Measurements from ENCODE around the gene ATRX.
"Not testable (repeated sequence)": the region's sequence is repeated elsewhere in the genome, so short reads cannot be mapped to it uniquely, and the experiment has no call there.

ATRX gene

DNA sequence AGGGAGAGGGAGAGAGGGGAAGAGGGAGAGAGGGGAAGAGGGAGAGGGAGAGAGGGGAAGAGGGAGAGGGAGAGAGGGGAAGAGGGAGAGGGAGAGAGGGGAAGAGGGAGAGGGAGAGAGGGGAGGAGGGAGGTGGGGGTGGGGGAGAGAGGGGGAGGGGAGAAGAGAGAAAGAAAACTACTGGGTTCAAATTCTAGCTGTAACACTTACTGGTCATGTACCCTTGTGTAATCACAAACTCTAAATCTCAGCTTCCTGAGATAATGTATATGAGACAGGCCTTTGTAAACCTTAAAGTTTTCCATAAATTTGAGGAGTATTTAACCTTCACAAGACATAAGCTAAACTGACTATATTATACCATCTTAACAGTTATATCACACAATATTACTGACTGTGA, 229.7 kb downstream of the ATRX start:
- DNase-seq (ENCODE audit: low read depth): no peak
- TF ChIP-seq, protein P1, sequence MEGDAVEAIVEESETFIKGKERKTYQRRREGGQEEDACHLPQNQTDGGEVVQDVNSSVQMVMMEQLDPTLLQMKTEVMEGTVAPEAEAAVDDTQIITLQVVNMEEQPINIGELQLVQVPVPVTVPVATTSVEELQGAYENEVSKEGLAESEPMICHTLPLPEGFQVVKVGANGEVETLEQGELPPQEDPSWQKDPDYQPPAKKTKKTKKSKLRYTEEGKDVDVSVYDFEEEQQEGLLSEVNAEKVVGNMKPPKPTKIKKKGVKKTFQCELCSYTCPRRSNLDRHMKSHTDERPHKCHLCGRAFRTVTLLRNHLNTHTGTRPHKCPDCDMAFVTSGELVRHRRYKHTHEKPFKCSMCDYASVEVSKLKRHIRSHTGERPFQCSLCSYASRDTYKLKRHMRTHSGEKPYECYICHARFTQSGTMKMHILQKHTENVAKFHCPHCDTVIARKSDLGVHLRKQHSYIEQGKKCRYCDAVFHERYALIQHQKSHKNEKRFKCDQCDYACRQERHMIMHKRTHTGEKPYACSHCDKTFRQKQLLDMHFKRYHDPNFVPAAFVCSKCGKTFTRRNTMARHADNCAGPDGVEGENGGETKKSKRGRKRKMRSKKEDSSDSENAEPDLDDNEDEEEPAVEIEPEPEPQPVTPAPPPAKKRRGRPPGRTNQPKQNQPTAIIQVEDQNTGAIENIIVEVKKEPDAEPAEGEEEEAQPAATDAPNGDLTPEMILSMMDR (conservative IDR thresholded peaks at IDR 0.05; ENCODE audit: control insufficient read depth, insufficient read depth, low read depth, low read length): no peak
- no peak overlapping the region for H3K4me3 ChIP-seq (ENCODE audit: control insufficient read depth, low read depth, low read length)

DNA sequence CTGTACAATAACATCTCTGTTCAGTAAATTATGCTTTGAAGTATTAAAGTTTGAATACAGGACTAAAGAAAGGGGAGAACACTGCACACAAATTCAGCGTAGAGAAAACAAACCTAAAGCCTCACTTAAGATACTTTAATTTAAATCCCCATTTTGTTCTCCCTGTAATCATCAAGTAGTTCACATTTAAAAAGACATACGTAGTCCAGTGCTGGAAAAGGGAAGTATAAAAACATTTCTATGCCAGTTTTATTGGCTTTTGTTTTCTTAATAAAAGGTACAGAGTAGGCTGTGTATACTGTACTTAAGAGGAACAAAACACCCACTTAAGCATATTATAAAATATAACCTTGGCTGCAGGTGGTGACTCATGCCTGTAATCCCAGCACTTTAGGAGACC, 237.3 kb downstream of the ATRX start:
- TF ChIP-seq, protein P1 (conservative IDR thresholded peaks at IDR 0.05; ENCODE audit: control insufficient read depth, insufficient read depth, low read depth, low read length): no peak
- no peak overlapping the region for H3K4me3 ChIP-seq (ENCODE audit: control insufficient read depth, low read depth, low read length)
- DNase-seq (ENCODE audit: low read depth): no peak

DNA sequence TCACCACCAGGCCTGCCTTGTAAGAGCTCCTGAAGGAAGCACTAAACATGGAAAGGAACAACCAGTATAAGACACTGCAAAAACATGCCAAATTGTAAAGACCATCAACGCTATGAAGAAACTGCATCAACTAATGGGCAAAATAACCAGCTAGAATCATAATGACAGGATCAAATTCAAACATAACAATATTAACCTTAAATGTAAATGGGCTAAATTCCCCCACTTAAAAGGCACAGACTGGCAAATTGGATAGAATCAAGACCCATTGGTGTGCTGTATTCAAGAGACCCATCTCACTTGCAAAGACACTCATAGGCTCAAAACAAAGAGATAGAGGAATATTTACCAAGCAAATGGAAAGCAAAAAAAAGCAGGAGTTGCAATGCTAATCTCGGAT, 246.2 kb downstream of the ATRX start:
- not testable (repeated sequence) for DNase-seq (ENCODE audit: low read depth); H3K4me3 ChIP-seq (ENCODE audit: control insufficient read depth, low read depth, low read length)

DNA sequence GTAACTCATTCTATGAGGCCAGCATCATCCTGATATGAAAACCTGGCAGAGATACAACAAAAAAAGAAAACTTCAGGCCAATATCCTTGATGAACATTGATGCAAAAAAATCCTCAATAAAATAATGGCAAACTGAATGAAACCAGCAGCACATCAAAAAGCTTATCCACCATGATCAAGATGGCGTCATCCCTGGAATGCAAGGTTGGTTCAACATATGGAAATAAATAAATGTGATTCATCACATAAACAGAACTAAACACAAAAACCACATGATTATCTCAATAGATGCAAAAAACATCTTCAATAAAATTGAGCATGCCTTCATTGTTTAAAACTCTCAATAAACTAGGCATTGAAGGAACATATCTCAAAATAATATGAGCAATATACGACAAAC, 254.8 kb downstream of the ATRX start:
- H3K4me3 ChIP-seq (ENCODE audit: control insufficient read depth, low read depth, low read length): not testable (repeated sequence)
- peak; percentile 15 for DNase-seq (ENCODE audit: low read depth)

DNA sequence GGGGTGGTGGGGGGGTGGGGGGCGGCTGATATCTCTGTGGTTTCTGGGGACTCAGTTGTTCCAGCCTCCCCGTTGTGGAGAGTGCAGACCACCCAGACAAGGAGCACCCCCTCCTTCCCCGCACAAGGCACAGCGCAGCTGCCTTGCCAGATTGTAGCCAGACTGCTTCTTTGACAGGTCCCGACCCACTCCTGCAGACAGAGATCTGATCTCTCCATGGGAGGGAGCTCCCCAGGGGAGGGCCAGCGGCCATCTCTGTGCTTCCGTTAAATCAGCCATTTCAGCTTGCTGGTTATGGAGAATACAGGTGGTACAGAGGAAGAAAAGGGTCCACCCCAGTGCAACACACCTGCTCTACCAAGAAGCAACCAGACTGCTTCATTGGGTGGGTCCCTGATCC, 258.0 kb downstream of the ATRX start:
- no peak for DNase-seq (ENCODE audit: low read depth)
- no peak overlapping the region for H3K4me3 ChIP-seq (ENCODE audit: control insufficient read depth, low read depth, low read length)
- TF ChIP-seq, protein P1 (conservative IDR thresholded peaks at IDR 0.05; ENCODE audit: control insufficient read depth, insufficient read depth, low read depth, low read length): no peak

DNA sequence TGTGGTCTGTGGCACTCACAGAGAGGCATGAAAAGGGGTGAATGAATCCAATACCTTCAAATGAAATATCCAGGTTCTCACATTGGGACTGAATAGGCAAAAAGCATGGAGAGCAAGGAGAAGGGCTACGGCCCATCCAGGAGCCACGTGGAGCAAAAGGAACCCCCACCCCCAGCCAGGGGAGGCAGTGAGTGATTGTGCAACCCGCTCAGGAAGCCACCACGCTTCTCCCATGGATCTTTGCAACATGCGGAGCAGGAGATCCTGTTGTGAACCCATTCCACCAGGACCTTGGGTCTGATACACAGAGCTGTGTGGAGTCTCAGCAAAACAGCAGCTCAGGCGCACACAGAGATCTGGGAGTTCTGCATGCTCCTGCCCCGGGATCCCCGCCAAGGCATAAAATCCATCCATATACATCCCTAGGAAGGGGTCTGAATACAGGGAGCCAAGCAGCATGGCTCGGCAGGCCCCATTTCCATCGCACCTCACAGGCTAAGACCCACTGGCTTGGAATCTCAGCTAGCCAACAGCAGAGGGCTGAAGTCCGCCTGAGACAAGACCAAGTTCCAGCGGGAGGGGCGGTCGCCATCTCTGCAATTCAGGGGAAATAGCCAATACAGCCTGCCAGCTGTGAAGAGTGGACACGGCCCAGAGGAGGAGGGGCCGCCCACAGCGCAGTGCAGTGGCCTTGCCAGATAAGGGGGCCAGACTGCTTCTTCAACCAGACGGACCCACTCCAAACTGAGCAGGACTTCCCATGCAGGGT, 258.6 kb downstream of the ATRX start:
- TF ChIP-seq, protein P1 (conservative IDR thresholded peaks at IDR 0.05; ENCODE audit: control insufficient read depth, insufficient read depth, low read depth, low read length): no peak
- peak; percentile 7 for DNase-seq (ENCODE audit: low read depth)
- H3K4me3 ChIP-seq (ENCODE audit: control insufficient read depth, low read depth, low read length): no peak overlapping the region

DNA sequence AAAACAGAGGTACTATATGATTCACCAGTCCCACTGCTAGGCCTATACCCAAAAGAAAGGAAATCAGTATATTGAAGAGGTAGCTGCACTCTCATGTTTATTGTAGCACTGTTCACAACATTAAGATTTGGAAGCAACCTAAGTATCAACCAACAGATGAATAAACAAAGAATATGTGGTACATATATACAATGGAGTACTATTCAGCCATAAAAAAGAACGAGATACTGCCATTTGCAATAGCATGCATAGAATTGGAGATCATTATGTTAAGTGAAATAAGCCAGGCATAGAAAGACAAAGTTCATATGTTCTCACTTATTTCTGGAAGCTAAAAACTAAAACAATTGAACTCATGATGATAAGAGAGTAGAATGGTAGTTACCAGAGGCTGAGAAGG, 266.3 kb downstream of the ATRX start:
- no peak overlapping the region for H3K4me3 ChIP-seq (ENCODE audit: control insufficient read depth, low read depth, low read length)
- DNase-seq (ENCODE audit: low read depth): no peak
- TF ChIP-seq, protein P1 (conservative IDR thresholded peaks at IDR 0.05; ENCODE audit: control insufficient read depth, insufficient read depth, low read depth, low read length): no peak

DNA sequence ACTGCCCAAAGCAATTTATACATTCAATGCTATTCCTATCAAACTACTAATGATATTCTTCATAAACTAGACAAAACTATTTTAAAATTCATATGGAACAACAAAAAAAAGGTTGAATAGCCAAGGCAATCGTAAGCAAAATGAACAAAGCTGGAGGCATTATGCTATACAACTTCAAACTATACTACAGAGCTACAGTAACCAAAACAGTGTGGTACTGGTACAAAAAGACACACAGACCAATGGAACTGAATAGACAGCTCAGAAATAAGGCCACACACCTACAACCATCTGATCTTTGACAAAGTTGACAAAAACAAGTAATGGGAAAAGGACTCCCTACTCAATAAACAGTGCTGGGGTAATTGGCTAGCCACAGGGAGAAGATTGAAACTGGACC, 271.8 kb downstream of the ATRX start:
- DNase-seq (ENCODE audit: low read depth): no peak
- TF ChIP-seq, protein P1 (conservative IDR thresholded peaks at IDR 0.05; ENCODE audit: control insufficient read depth, insufficient read depth, low read depth, low read length): no peak
- no peak overlapping the region for H3K4me3 ChIP-seq (ENCODE audit: control insufficient read depth, low read depth, low read length)
